22Rv1 (cell line): ENCODE results near the gene SH3BP4.

Experiments used
- CTCF ChIP-seq: fragments of 450-650 bp; IDR thresholded peaks from 2 replicates; pipeline ENCODE4 v1.5.1; 2017; ENCODE audit warnings: mild to moderate bottlenecking
- ZFX ChIP-seq: fragments of 450-650 bp; IDR thresholded peaks from 2 replicates; pipeline ENCODE4 v1.6.1; 2017; ENCODE audit warnings: antibody characterized with exemption, borderline replicate concordance

GRCh38 chr2:234970477-234970882, 18.7 kb downstream of the SH3BP4 start:
- TF ChIP-seq CTCF = no peak
- TF ChIP-seq ZFX = no peak
